Gastrocnemius medialis (tissue), 4 donors: ENCODE measurements around the gene NT5DC2. TPM values are rescaled to one million over a fixed set of nuclear protein-coding genes. Genes with fewer than 3 reads are reported as not detected.

ENCODE experiments used
- ATAC-seq, 2 donors: fragments of 150-250 bp; one replicate each; pipeline ENCODE4 v1.9.1; 2016
- DNase-seq, 2 donors: peaks; one replicate each; pipeline ENCODE4 v3.0.0-alpha.2; 2019
- H3K27ac ChIP-seq, 4 donors: fragments of 200-600 bp; sonication (generic); 1 replicate in 1 of 4; 2 replicates in 3 of 4; pipeline ENCODE4 v1.5.1; 2016 to 2018; ENCODE audit warnings: mild to moderate bottlenecking in 2 of 4, moderate library complexity in 1 of 4
- H3K27me3 ChIP-seq, 3 donors: fragments of 200-600 bp; sonication (generic) in 2 of 3; 1 replicate in 1 of 3; 2 replicates in 2 of 3; pipeline versions ENCODE4 v1.5.1 to v1.6.0; 2016 to 2019; ENCODE audit warnings: mild to moderate bottlenecking in 1 of 3, moderate library complexity in 1 of 3
- H3K36me3 ChIP-seq, 2 donors: fragments of 200-600 bp; sonication (generic) in 1 of 2; one replicate each; pipeline ENCODE4 v1.5.1; 2017 to 2018
- H3K4me1 ChIP-seq, 2 donors: fragments of 200-600 bp; sonication (generic) in 1 of 2; one replicate each; pipeline ENCODE4 v1.5.1; 2016 to 2017; ENCODE audit warnings: mild to moderate bottlenecking in 2 of 2
- H3K4me3 ChIP-seq, 4 donors: fragments of 200-600 bp; sonication (generic) in 3 of 4; 1 replicate in 1 of 4; 2 replicates in 3 of 4; pipeline ENCODE4 v1.5.1; 2016 to 2019; ENCODE audit warnings: mild to moderate bottlenecking in 2 of 4
- H3K9me3 ChIP-seq, 3 donors: fragments of 200-600 bp; sonication (generic) in 2 of 3; 1 replicate in 1 of 3; 2 replicates in 2 of 3; pipeline ENCODE4 v1.5.1; 2016 to 2019
- POLR2A ChIP-seq, 2 donors: fragments of 450-650 bp; IDR thresholded peaks; one replicate each; pipeline ENCODE4 v1.6.1; 2017; ENCODE audit warnings: antibody characterized with exemption in 2 of 2, mild to moderate bottlenecking in 2 of 2, moderate library complexity in 2 of 2
- in situ Hi-C, 4 donors: fragments of 200-750 bp; cut with MboI; loops; one replicate each; pipeline versions ENCODE4 v1.15.0 to v1.8.0; 2017; ENCODE audit warnings: low sequenced_read_pairs in 4 of 4
- intact Hi-C: fragments of 100-400 bp; cut with DNase I; formaldehyde crosslinking; loops from one replicate; pipeline ENCODE4 v1.15.1; 2023; ENCODE audit warnings: low total_unique reads
- total RNA-seq, 4 donors: library from RNA; depleted of rRNA; stranded (reverse); fragments of >200 nt; gene quantifications; one replicate each; pipeline versions ENCODE4 v1.1.0 to v1.2.3, GENCODE V29; 2016
- TF ChIP-seq, protein P1 (sequence below), 5 experiments: fragments of 450-650 bp in 3 of 5; fragments of 200-600 bp in 2 of 5; sonication (generic) in 2 of 5; IDR thresholded peaks in 4 of 5; conservative IDR thresholded peaks in 1 of 5; 1 replicate in 4 of 5; 2 replicates in 1 of 5; pipeline ENCODE4 v1.5.1; 2016 to 2019; ENCODE audit warnings: antibody characterized with exemption in 5 of 5, mild to moderate bottlenecking in 3 of 5, moderate library complexity in 3 of 5

NT5DC2 gene
- total RNA-seq, 4 donors from 2014 or later: 4.4 to 14.7 (median 8.1) TPM

DNA sequence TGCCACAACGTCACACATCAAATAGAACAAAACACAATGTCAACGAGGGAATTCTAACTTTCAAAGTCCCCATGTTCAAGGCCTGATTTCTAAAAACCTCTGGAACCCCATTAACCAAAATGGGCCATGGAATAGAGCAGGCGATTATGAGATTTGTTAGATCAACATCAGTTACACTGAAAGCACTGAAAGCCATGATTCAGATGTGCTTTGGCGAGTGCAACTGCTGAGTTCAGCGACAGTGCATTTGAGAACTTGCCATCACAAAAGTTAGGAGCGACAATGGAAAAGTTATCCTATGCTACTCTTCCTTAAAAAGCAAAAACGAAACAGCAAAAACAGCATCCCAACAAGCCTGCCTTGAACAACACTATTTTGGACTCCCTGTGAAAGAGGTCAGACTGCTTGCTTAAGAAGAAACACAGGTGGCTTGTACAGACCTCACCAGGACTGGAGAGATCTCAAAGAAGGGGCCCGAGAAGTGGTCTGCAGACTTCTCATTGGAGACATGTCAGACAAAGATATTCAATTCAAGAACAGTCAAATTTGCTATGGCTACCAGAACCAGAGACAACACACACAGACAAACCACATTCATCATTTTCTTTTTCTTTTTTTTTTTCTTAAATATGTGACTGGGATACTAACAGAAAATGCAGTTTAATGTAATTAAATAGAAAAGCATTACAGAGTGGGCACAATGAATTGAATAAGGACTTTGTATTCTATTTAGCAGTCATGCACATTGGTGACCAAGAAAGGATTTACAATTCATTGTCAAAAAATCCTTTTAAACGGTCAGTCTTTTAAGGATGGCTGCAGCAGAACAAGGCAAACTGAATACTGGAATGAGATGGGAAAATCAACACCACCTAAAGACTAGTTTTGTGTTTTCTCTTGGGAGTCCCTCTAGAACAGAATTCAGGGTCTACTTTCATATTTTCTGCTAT, 23.6 kb upstream of the NT5DC2 start:
- DNase-seq (no peak), ATAC-seq (no peak)
- in situ Hi-C loops: no loop called here
- no peaks in the 10 kb centered on the region for H3K9me3 ChIP-seq
- intact Hi-C loops: no loop called here
- H3K27ac ChIP-seq: no peak overlapping the region
- H3K36me3 ChIP-seq: peaks cover 0 to 64% of the 10 kb centered on the region in 2 donors
- no peaks in the 10 kb centered on the region for H3K27me3 ChIP-seq
- peaks cover 0 to 6% of the 10 kb centered on the region in 2 donors for H3K4me1 ChIP-seq
- H3K4me3 ChIP-seq: no peak overlapping the region
- TF ChIP-seq, protein P1, sequence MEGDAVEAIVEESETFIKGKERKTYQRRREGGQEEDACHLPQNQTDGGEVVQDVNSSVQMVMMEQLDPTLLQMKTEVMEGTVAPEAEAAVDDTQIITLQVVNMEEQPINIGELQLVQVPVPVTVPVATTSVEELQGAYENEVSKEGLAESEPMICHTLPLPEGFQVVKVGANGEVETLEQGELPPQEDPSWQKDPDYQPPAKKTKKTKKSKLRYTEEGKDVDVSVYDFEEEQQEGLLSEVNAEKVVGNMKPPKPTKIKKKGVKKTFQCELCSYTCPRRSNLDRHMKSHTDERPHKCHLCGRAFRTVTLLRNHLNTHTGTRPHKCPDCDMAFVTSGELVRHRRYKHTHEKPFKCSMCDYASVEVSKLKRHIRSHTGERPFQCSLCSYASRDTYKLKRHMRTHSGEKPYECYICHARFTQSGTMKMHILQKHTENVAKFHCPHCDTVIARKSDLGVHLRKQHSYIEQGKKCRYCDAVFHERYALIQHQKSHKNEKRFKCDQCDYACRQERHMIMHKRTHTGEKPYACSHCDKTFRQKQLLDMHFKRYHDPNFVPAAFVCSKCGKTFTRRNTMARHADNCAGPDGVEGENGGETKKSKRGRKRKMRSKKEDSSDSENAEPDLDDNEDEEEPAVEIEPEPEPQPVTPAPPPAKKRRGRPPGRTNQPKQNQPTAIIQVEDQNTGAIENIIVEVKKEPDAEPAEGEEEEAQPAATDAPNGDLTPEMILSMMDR (IDR thresholded peaks at IDR 0.05 in 4 of 5, conservative IDR thresholded peaks at IDR 0.05 in 1 of 5): no peak
- TF ChIP-seq POLR2A (IDR thresholded peaks at IDR 0.05): no peak

DNA sequence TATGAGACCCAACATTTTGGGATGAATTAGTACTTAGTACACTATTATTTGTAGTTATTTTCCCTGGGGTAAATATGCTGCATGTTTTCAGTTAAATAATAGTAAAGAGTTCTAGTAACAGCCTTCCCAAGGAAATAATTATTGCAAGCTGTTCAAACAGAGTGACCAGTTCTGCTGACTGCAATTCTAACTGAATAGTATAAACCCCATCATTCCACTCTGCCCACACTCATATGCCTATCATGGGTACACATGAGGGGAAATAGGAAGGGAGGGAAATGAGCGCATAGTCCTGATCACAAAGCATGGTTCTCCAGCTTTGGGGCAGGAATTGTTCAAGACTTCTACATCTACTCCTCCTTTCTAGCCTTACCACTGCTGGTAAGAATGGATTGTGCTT, 21.4 kb upstream of the NT5DC2 start:
- no peak for ATAC-seq
- no peak overlapping the region for H3K4me3 ChIP-seq
- TF ChIP-seq POLR2A (IDR thresholded peaks at IDR 0.05): no peak
- TF ChIP-seq, protein P1 (IDR thresholded peaks at IDR 0.05 in 4 of 5, conservative IDR thresholded peaks at IDR 0.05 in 1 of 5): no peak
- intact Hi-C loops: no loop called here
- H3K27ac ChIP-seq: no peak overlapping the region
- H3K4me1 ChIP-seq: peaks cover 0 to 10% of the 10 kb centered on the region in 2 donors
- no peaks in the 10 kb centered on the region for H3K27me3 ChIP-seq
- in situ Hi-C loops: no loop called here
- no peaks in the 10 kb centered on the region for H3K9me3 ChIP-seq
- peaks cover 0 to 48% of the 10 kb centered on the region in 2 donors for H3K36me3 ChIP-seq
- DNase-seq: no peak

DNA sequence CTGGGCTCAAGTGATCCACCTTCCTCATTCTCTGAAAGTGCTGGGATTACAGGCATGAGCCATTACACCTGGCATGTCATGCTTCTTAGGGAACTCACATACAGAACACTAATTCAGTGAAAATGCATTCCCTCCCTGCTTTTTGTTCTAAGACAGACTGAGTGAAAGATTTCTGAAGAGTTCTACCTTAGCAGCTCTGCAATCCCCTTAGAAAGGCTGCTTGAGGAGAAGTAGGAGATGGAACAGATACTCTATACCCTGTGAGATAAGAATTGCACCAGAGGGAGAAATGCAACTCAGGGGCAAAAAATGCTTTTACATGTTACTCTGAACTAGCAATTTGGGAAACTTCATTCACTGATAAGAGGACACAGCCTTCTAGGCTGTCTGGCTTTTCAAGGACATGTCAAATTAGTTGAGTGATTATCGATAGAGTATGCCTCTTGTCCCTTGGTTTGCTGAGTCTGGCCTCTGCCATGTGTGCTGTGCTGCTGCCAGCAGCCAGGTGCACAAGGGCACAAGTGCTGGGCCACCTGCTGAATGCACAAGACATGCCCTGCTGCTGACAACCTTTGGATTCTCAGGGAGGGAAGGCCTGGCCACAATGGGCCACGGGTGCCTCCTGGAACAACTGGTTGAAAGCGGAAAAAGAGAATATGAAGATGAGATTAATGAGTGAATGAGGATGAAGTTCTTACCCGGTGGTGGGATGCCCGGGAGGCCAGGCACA, 20.5 kb upstream of the NT5DC2 start:
- Histone ChIP-seq H3K27me3 (no peaks in the 10 kb centered on the region), H3K36me3 (peaks cover 0 to 46% of the 10 kb centered on the region in 2 donors), H3K9me3 (no peaks in the 10 kb centered on the region), H3K4me3 (no peak overlapping the region), H3K4me1 (peaks cover 0 to 10% of the 10 kb centered on the region in 2 donors), H3K27ac (no peak overlapping the region)
- TF ChIP-seq, protein P1 (IDR thresholded peaks at IDR 0.05 in 4 of 5, conservative IDR thresholded peaks at IDR 0.05 in 1 of 5): no peak
- TF ChIP-seq POLR2A (IDR thresholded peaks at IDR 0.05): no peak
- no peak for ATAC-seq
- in situ Hi-C loops (no loop called here), intact Hi-C loops (no loop called here)
- DNase-seq: no peak

DNA sequence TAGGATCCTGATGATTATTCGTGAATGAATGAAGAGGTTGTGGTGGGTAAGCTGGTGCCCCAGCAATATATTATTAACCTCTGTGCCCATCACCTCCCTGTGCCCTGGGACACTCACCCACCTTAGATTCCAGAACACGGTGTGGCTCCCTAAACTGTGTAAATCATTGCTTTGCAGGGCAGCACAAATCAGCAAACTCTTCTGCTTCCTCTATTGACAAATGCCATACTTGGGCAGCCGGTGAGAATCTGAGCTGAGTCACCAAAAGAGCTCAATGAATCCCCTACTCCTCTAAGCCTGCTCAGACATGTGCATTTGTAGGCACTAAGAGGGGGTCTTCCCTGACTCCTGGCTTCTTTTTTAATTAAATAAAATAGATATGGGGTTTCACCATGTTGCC, 18.4 kb upstream of the NT5DC2 start:
- DNase-seq (no peak), ATAC-seq (no peak)
- H3K4me3 ChIP-seq: no peak overlapping the region
- H3K27me3 ChIP-seq: no peaks in the 10 kb centered on the region
- H3K36me3 ChIP-seq: peaks cover 0 to 49% of the 10 kb centered on the region in 2 donors
- H3K27ac ChIP-seq: no peak overlapping the region
- intact Hi-C loops (no loop called here), in situ Hi-C loops (no loop called here)
- TF ChIP-seq POLR2A (IDR thresholded peaks at IDR 0.05): no peak
- TF ChIP-seq, protein P1 (IDR thresholded peaks at IDR 0.05 in 4 of 5, conservative IDR thresholded peaks at IDR 0.05 in 1 of 5): no peak
- no peaks in the 10 kb centered on the region for H3K9me3 ChIP-seq
- peaks cover 0 to 10% of the 10 kb centered on the region in 2 donors for H3K4me1 ChIP-seq
